ENCODE results near the gene CLDN6.

DNA sequence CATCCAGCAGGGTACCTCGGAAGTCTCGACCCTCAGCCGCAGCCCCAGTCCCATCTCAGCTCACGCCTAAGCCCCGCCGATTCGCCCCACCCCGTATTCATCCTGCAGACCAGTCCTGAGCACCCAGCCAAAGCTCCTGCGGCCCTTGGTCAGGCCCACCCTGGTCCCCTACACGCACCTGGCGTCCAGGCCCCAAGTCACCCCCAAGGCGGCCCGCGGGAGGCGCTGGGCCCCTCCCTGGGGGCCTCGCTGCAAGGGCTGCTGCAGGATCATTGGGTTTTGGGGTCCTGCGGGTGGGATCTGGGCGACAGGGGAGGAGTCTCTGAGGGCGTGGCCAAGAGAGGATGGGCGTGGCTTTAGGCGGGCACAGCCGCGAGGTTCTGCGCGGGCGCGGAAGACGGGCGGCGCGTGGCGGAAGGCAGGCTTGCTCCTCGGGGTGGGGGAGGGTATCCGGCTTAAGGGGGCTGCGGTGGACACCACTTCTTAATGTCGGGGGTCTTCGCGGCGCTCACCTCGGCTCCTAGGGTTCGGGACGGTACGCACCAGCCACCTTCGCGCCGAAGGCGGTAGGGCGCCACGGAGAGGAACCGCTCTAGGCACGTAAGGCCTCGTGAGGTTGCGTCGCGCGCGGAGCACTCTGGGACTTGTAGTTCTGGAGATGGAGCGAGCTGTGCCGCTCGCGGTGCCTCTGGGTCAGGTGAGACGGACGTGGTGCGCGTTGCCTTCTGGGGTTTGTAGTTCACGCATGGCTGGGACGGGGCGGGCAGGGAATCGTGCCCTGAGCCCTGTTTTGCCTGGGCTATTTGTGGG is 5.9 kb upstream of the CLDN6 start, which contains the start of the genes HCFC1R1 and THOC6:
- TF ChIP-seq EZH2phosphoT487 (IDR thresholded peaks at IDR 0.05; ENCODE audit: insufficient read depth, low read depth) (no peak), EZH2 (IDR thresholded peaks at IDR 0.05; ENCODE audit: insufficient read depth, poor library complexity, severe bottlenecking) (no peak)
